ENCODE measurements around the gene PGM3.
"Not testable (repeated sequence)": the region's sequence is repeated elsewhere in the genome, so short reads cannot be mapped to it uniquely, and the experiment has no call there.

DNA sequence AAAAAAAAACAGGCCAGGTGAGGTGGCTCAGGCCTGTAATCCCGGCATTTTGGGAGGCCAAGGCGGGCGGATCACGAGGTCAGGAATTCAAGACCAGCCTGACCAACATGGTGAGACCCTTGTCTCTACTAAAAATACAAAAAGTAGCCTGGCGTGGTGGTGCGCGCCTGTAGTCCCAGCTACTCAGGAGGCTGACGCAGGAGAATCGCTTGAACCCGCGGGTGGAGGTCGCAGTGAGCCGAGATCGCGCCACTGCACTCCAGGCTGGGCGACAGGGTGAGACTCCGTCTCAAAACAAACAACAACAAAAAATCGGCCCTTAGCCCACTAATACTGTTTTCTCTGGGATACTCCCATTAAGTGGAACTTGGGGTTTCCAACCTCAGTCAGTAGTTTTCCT, 1.1 kb downstream of the PGM3 start:
- TF ChIP-seq, protein P1, sequence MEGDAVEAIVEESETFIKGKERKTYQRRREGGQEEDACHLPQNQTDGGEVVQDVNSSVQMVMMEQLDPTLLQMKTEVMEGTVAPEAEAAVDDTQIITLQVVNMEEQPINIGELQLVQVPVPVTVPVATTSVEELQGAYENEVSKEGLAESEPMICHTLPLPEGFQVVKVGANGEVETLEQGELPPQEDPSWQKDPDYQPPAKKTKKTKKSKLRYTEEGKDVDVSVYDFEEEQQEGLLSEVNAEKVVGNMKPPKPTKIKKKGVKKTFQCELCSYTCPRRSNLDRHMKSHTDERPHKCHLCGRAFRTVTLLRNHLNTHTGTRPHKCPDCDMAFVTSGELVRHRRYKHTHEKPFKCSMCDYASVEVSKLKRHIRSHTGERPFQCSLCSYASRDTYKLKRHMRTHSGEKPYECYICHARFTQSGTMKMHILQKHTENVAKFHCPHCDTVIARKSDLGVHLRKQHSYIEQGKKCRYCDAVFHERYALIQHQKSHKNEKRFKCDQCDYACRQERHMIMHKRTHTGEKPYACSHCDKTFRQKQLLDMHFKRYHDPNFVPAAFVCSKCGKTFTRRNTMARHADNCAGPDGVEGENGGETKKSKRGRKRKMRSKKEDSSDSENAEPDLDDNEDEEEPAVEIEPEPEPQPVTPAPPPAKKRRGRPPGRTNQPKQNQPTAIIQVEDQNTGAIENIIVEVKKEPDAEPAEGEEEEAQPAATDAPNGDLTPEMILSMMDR (IDR thresholded peaks at IDR 0.05), result not testable (repeated sequence)
- not testable (repeated sequence) for TF ChIP-seq POLR2A (IDR thresholded peaks at IDR 0.05)
